Uterus (tissue), 4 donors: ENCODE results near the gene RPL21. TPM values are rescaled to one million over a fixed set of nuclear protein-coding genes. Genes with fewer than 3 reads are reported as not detected.
"Not testable (repeated sequence)": the region's sequence is repeated elsewhere in the genome, so short reads cannot be mapped to it uniquely, and the experiment has no call there.

Experiments used
- DNase-seq, 2 donors: peaks; one replicate each; pipeline ENCODE4 v3.0.0-alpha.2; 2019 to 2020
- H3K27ac ChIP-seq, 2 donors: fragments of 200-600 bp; sonication (generic); 1 replicate in 1 of 2; 2 replicates in 1 of 2; pipeline ENCODE4 v1.5.1; 2016 to 2018
- H3K27me3 ChIP-seq, 2 donors: fragments of 200-600 bp; sonication (generic); one replicate each; pipeline ENCODE4 v1.5.1; 2018 to 2019; ENCODE audit warnings: control low read depth in 1 of 2
- H3K36me3 ChIP-seq, 2 donors: fragments of 200-600 bp; sonication (generic); one replicate each; pipeline ENCODE4 v1.5.1; 2019; ENCODE audit warnings: control low read depth in 1 of 2
- H3K4me1 ChIP-seq, 2 donors: fragments of 200-600 bp; sonication (generic); one replicate each; pipeline ENCODE4 v1.5.1; 2018 to 2019; ENCODE audit warnings: control low read depth in 1 of 2
- H3K4me3 ChIP-seq, 2 donors: fragments of 200-600 bp; sonication (generic); 1 replicate in 1 of 2; 2 replicates in 1 of 2; pipeline ENCODE4 v1.5.1; 2018 to 2019; ENCODE audit warnings: mild to moderate bottlenecking in 1 of 2
- H3K9me3 ChIP-seq, 2 donors: fragments of 200-600 bp; sonication (generic); one replicate each; pipeline ENCODE4 v1.5.1; 2019; ENCODE audit warnings: control low read depth in 1 of 2
- POLR2A ChIP-seq, 2 donors: fragments of 450-650 bp; IDR thresholded peaks; one replicate each; pipeline ENCODE4 v1.6.1; 2016; ENCODE audit warnings: antibody characterized with exemption in 2 of 2, mild to moderate bottlenecking in 1 of 2, moderate library complexity in 1 of 2
- intact Hi-C: fragments of 100-400 bp; cut with DNase I; formaldehyde crosslinking; loops from one replicate; pipeline ENCODE4 v1.15.1; 2023; ENCODE audit warnings: low total_unique reads
- total RNA-seq, 4 donors: library from RNA; depleted of rRNA in 3 of 4; stranded (reverse); fragments of >200 nt in 3 of 4; gene quantifications; one replicate each; pipeline versions ENCODE4 v1.1.0 to v1.2.4, GENCODE V29; 2014 to 2023
- TF ChIP-seq, protein P1 (sequence below), 4 experiments: fragments of 200-600 bp in 2 of 4; fragments of 450-650 bp in 2 of 4; sonication (generic) in 2 of 4; IDR thresholded peaks; one replicate each; pipeline ENCODE4 v1.5.1; 2016 to 2019; ENCODE audit warnings: antibody characterized with exemption in 4 of 4, mild to moderate bottlenecking in 2 of 4, moderate library complexity in 1 of 4
- donor health status: DM: yes; HTN: yes; CAD: no.

Gene RPL21
- total RNA-seq, 4 donors from 2014 or later: 816 to 2,598 (median 1,942) TPM

DNA sequence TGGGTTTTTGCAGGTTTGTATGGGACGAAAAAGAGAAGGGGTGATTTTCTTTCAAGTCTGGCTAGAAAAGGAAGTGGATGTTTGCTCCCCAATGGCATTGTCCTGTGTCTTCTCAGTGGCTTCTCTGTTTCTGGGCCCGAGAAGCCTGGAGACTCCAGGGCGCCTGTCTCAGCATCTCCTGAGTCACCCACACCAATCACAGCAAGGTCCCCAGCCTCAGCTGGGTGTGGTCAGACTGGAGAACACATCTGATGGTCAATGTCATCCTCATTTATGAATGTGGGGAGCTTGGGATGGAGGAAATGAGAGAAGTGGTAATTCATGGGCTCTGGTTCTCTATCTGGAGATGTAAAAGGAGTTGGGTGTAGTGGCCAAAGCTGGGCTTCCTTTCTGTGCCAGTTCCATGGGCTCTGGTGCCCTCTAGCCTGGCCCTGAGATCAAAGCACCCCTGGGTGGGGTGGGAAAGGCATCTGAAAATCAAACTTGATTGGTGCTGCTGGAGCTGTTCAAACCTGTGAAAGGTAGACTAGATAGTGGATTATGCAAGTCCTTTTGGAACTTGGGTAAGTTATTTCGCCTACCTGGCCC is 32.6 kb downstream of the RPL21 start:
- Histone ChIP-seq H3K27ac (no peak overlapping the region), H3K36me3 (no peaks in the 10 kb centered on the region), H3K4me3 (no peak overlapping the region), H3K4me1 (no peaks in the 10 kb centered on the region), H3K9me3 (no peaks in the 10 kb centered on the region), H3K27me3 (no peaks in the 10 kb centered on the region)
- DNase-seq: no peak
- TF ChIP-seq, protein P1, sequence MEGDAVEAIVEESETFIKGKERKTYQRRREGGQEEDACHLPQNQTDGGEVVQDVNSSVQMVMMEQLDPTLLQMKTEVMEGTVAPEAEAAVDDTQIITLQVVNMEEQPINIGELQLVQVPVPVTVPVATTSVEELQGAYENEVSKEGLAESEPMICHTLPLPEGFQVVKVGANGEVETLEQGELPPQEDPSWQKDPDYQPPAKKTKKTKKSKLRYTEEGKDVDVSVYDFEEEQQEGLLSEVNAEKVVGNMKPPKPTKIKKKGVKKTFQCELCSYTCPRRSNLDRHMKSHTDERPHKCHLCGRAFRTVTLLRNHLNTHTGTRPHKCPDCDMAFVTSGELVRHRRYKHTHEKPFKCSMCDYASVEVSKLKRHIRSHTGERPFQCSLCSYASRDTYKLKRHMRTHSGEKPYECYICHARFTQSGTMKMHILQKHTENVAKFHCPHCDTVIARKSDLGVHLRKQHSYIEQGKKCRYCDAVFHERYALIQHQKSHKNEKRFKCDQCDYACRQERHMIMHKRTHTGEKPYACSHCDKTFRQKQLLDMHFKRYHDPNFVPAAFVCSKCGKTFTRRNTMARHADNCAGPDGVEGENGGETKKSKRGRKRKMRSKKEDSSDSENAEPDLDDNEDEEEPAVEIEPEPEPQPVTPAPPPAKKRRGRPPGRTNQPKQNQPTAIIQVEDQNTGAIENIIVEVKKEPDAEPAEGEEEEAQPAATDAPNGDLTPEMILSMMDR (IDR thresholded peaks at IDR 0.05): peak in 1 of 4 experiments; percentile 18
- no peak for TF ChIP-seq POLR2A (IDR thresholded peaks at IDR 0.05)
- intact Hi-C loops: no loop called here

DNA sequence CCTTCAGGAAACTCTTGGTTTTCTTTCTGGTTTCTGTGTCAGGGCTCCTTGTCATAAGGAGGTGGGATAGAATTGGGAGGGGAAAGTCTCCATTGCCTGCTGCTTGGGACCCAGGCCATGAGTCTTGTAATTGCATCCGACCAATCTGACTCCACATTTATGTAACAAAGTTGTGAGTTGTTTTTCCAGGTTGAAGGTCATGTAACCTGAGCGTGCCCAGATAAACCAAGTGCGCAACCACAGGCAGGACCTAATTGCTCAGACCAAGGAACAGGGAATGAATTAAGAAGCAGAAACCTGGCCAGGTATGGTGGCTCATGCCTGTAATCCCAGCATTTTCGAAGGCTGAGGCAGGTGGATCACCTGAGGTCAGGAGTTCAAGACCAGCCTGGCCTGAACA is 37.0 kb downstream of the RPL21 start:
- DNase-seq: no peak
- Histone ChIP-seq H3K4me1 (no peaks in the 10 kb centered on the region), H3K27ac (no peak overlapping the region), H3K36me3 (no peaks in the 10 kb centered on the region), H3K27me3 (no peaks in the 10 kb centered on the region), H3K9me3 (no peaks in the 10 kb centered on the region), H3K4me3 (no peak overlapping the region)
- intact Hi-C loops: no loop called here
- no peak for TF ChIP-seq POLR2A (IDR thresholded peaks at IDR 0.05)
- TF ChIP-seq, protein P1 (IDR thresholded peaks at IDR 0.05): no peak

DNA sequence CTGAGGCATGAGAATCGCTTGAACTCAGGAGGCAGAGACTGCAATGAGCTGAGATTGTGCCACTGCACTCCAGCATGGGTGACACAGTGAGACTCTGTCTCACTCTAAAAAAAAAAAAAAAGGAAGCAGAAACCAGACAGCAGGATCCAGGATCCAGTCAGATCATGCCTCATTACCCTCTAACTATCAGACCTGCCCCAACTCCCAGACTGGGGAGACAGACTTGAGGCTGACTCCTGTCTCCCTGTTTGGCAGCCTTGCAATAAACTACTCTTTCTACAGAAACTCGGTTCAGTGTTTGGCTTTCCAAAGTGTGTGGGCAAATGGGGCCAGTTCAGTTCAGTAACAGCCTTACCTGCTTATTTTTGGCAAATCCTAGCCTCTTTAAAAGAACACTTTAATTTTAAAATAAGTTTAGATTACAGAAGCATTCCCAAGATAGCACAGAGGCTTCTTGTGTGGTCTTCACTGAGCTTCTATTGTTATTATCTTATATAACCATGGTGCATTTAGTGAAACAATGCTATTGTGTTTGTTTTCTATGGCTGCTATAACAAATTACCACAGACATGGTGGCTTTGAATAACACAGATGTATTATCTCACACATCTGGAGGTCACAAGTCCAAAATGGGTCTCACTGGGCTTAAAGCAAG is 37.8 kb downstream of the RPL21 start:
- H3K27me3 ChIP-seq: no peaks in the 10 kb centered on the region
- no peak overlapping the region for H3K4me3 ChIP-seq
- TF ChIP-seq, protein P1 (IDR thresholded peaks at IDR 0.05): no peak
- no peak for TF ChIP-seq POLR2A (IDR thresholded peaks at IDR 0.05)
- no peak for DNase-seq
- H3K9me3 ChIP-seq: no peaks in the 10 kb centered on the region
- no peaks in the 10 kb centered on the region for H3K36me3 ChIP-seq
- H3K4me1 ChIP-seq: no peaks in the 10 kb centered on the region
- H3K27ac ChIP-seq: no peak overlapping the region
- intact Hi-C loops: no loop called here

DNA sequence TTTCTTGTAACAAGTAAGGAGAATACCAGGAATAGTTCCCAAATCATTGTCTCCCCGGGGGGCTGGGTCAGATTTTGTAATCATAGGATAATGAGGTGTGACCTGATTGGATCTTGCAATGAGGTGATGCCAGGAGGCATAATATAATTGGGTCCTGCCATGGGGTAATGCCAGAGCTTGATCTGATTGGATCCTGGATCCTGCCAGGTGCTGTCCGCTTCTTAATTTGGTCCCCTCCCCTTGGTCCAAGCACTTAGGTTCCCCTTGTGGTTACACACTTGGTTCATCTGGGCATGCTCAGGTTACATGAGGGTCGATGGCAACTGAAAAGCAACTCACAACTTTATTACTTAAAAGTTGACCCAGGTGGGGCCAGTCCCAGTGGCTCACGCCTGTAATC is 39.4 kb downstream of the RPL21 start:
- H3K27me3 ChIP-seq: no peaks in the 10 kb centered on the region
- intact Hi-C loops: no loop called here

DNA sequence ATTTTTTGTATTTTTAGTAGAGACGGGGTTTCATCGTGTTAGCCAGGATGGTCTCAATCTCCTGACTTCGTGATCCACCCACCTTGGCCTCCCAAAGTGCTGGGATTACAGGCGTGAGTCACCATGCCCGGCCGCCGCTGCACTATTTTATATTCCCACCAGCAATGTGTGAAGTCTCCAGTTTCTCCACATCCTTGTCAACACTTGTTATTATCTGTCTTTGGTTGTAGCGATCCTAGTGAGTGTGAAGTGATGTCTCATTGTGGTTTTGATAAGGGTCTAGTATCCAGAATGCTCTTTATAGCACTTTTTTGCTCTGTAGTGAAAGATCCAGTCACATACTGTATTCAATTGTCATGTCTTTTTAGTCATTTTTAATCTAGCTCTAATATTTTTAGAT is 40.6 kb downstream of the RPL21 start:
- H3K4me3 ChIP-seq, H3K4me1 ChIP-seq, H3K27me3 ChIP-seq, DNase-seq, intact Hi-C loops, H3K36me3 ChIP-seq, H3K27ac ChIP-seq, H3K9me3 ChIP-seq: not testable (repeated sequence)

More for the DNA sequence above, 39.4 kb downstream of the RPL21 start:
- Histone ChIP-seq H3K9me3 (no peaks in the 10 kb centered on the region), H3K27ac (no peak overlapping the region), H3K4me1 (no peaks in the 10 kb centered on the region), H3K4me3 (no peak overlapping the region), H3K36me3 (no peaks in the 10 kb centered on the region)
- TF ChIP-seq POLR2A (IDR thresholded peaks at IDR 0.05): no peak
- TF ChIP-seq, protein P1 (IDR thresholded peaks at IDR 0.05): no peak
- no peak for DNase-seq
